Glutamatergic neuron (in vitro differentiated cells): Measurements from ENCODE around the gene MAP2. TPM values are rescaled to one million over a fixed set of nuclear protein-coding genes. Genes with fewer than 3 reads are reported as not detected.

ENCODE experiments used
- DNase-seq: peaks from one replicate; pipeline ENCODE4 v3.0.0; 2022
- H3K27ac Mint-ChIP-seq: one replicate; pipeline ENCODE4 v1.8.0; 2020; ENCODE audit warnings: mild to moderate bottlenecking, mixed read lengths, inconsistent platforms; ENCODE audit not compliant: unreplicated experiment
- H3K27me3 Mint-ChIP-seq: one replicate; pipeline ENCODE4 v1.8.0; 2020; ENCODE audit warnings: mild to moderate bottlenecking, moderate library complexity, mixed read lengths, inconsistent platforms; ENCODE audit not compliant: unreplicated experiment
- H3K36me3 Mint-ChIP-seq: one replicate; pipeline ENCODE4 v1.8.0; 2020; ENCODE audit warnings: mild to moderate bottlenecking, mixed read lengths, inconsistent platforms; ENCODE audit not compliant: unreplicated experiment
- H3K4me1 Mint-ChIP-seq: one replicate; pipeline ENCODE4 v1.8.0; 2020; ENCODE audit warnings: mild to moderate bottlenecking, low read depth, mixed read lengths, inconsistent platforms; ENCODE audit not compliant: unreplicated experiment
- H3K4me3 Mint-ChIP-seq: one replicate; pipeline ENCODE4 v1.8.0; 2020; ENCODE audit warnings: mild to moderate bottlenecking, mixed read lengths, inconsistent platforms; ENCODE audit not compliant: unreplicated experiment
- H3K9me3 Mint-ChIP-seq: one replicate; pipeline ENCODE4 v1.8.0; 2020; ENCODE audit warnings: mild to moderate bottlenecking, moderate library complexity, mixed read lengths, inconsistent platforms; ENCODE audit not compliant: unreplicated experiment
- total RNA-seq: library from RNA; stranded (reverse); fragmentation: NEBNext Ultra II Directional; extraction: Animal tissue kit (Norgen Biotek cat#: 25700); gene quantifications from one replicate; pipeline ENCODE4 v1.2.1, GENCODE V29; 2021; ENCODE audit not compliant: unreplicated experiment
- TF ChIP-seq, protein P1 (sequence below): fragments of 200-600 bp; sonication (generic); IDR thresholded peaks from one replicate; pipeline ENCODE4 v1.5.0; 2021; ENCODE audit not compliant: partially characterized antibody, unreplicated experiment

Gene MAP2
- total RNA-seq, 1 donor from 2014 or later, result 177 TPM

DNA sequence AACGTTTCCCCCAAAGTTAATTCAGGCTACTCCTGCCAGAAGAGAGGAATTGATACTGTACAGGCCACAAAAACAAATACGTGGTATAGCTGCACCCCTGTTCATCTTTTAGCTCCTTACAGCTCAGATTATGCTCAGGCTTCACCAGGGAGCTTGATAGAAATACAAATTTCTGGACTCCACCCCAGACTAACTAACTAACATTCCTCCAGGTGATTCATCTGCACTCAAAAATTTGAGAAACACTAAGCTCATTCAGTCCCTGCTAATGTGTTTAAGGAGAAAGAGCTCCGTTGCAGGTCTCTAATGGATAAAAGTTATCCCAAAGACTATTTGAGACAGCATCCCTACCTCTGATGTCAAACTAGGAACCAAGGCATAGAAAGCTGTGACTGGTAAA is 311.0 kb downstream of the MAP2 start:
- Mint-ChIP-seq H3K27ac (no peak overlapping the region), H3K36me3 (no peaks in the 10 kb centered on the region), H3K4me1 (no peaks in the 10 kb centered on the region), H3K9me3 (no peaks in the 10 kb centered on the region), H3K27me3 (no peaks in the 10 kb centered on the region), H3K4me3 (no peak overlapping the region)
- TF ChIP-seq, protein P1, sequence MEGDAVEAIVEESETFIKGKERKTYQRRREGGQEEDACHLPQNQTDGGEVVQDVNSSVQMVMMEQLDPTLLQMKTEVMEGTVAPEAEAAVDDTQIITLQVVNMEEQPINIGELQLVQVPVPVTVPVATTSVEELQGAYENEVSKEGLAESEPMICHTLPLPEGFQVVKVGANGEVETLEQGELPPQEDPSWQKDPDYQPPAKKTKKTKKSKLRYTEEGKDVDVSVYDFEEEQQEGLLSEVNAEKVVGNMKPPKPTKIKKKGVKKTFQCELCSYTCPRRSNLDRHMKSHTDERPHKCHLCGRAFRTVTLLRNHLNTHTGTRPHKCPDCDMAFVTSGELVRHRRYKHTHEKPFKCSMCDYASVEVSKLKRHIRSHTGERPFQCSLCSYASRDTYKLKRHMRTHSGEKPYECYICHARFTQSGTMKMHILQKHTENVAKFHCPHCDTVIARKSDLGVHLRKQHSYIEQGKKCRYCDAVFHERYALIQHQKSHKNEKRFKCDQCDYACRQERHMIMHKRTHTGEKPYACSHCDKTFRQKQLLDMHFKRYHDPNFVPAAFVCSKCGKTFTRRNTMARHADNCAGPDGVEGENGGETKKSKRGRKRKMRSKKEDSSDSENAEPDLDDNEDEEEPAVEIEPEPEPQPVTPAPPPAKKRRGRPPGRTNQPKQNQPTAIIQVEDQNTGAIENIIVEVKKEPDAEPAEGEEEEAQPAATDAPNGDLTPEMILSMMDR, result no peak
- DNase-seq, result no peak

- Mint-ChIP-seq H3K9me3 (no peaks in the 10 kb centered on the region), H3K36me3 (no peaks in the 10 kb centered on the region), H3K27me3 (no peaks in the 10 kb centered on the region), H3K4me3 (no peak overlapping the region), H3K4me1 (no peaks in the 10 kb centered on the region), H3K27ac (no peak overlapping the region)
- TF ChIP-seq, protein P1, result no peak
- no peak for DNase-seq
Observed at GRCh38 chr2:209741953-209742352, 318.1 kb downstream of the MAP2 start.

DNA sequence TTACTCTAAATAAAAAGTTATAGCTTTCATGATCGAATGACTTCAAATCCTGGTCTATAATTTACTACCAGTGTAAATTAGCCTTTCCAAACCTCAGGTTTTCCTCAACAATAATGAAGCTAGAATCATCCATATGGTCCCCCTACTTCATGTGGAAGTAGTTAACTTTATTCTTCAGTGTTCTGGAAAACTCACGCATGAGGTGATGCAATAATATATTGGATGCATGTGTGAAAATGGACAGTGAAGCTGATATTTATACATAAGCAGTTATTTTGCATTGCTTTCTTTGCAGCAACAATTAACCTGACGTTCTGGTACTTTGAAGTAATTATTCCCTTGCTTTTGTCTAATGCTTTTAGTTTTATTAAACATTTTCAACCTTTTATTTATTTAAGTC is 329.2 kb downstream of the MAP2 start:
- TF ChIP-seq, protein P1, result no peak
- H3K36me3 Mint-ChIP-seq, result no peaks in the 10 kb centered on the region
- no peaks in the 10 kb centered on the region for H3K9me3 Mint-ChIP-seq
- H3K4me3 Mint-ChIP-seq, result no peak overlapping the region
- H3K27ac Mint-ChIP-seq, result no peak overlapping the region
- no peaks in the 10 kb centered on the region for H3K4me1 Mint-ChIP-seq
- H3K27me3 Mint-ChIP-seq, result peaks cover 4% of the 10 kb centered on the region
- DNase-seq, result no peak

- Mint-ChIP-seq H3K4me3 (no peak overlapping the region), H3K27ac (no peak overlapping the region), H3K9me3 (peaks cover 3% of the 10 kb centered on the region), H3K27me3 (peaks cover 6% of the 10 kb centered on the region), H3K36me3 (peaks cover 9% of the 10 kb centered on the region), H3K4me1 (no peaks in the 10 kb centered on the region)
- TF ChIP-seq, protein P1, result no peak
- no peak for DNase-seq
Observed at GRCh38 chr2:209757163-209757562, 333.3 kb downstream of the MAP2 start.

GRCh38 chr2:209761566-209761965 is 337.7 kb downstream of the MAP2 start:
- H3K4me1 Mint-ChIP-seq, result no peaks in the 10 kb centered on the region
- H3K9me3 Mint-ChIP-seq, result peaks cover 3% of the 10 kb centered on the region
- H3K27me3 Mint-ChIP-seq, result peaks cover 6% of the 10 kb centered on the region
- DNase-seq, result no peak
- peaks cover 9% of the 10 kb centered on the region for H3K36me3 Mint-ChIP-seq
- no peak overlapping the region for H3K27ac Mint-ChIP-seq
- no peak overlapping the region for H3K4me3 Mint-ChIP-seq
- TF ChIP-seq, protein P1, result no peak
